Measurements from ENCODE around the gene NPB. TPM values are rescaled to one million over a fixed set of nuclear protein-coding genes. Genes with fewer than 3 reads are reported as not detected.

NPB gene
- total RNA-seq, 1 experiment from 2014 or later: 2.4 TPM

DNA sequence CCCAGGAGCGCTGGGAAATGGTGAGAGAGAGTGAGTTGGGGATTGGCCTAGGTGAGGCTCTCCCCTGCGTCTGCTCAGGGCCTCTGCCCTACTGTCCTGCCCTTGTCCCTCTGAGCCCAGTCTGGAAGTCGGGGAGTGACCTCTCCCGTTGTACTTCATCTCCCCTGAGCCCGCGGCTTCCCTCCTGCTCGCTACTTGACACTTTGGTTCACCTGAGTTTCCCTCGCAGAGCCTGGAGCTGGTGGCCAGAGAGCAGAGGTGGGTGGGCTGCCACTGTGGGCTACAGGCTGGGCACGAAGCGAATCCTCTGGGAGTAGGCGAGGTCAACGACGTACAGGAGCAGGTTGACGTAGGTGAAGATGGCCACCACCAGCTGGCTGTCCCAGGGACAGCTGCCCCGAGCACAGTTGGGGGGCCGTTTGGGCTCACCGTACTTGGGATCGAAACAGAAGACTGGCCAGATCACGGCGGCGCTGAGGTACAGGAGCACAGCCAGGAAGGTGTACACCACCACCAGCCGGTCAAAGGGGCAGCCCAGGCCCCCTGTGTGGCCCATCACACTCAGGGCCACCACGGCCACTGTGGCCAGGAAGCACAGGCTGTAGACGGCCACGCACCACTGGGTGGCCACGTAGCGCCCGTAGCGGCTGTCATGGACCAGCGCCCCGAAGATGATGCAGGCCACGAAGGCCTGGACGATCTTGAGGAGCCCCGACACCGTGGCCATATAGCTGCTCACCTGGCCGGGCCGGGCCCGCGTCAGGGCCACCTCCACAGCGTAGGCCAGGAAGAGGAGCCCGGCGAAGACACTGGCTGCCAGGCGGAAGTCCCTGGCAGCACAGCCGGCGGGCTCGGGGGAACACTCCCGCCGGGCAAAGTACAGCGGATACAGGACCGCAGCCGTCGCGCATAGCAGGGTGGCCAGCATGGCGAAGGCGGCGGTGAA is 38.8 kb downstream of the NPB start:
- DNase-seq (ENCODE audit: low spot score): no peak

DNA sequence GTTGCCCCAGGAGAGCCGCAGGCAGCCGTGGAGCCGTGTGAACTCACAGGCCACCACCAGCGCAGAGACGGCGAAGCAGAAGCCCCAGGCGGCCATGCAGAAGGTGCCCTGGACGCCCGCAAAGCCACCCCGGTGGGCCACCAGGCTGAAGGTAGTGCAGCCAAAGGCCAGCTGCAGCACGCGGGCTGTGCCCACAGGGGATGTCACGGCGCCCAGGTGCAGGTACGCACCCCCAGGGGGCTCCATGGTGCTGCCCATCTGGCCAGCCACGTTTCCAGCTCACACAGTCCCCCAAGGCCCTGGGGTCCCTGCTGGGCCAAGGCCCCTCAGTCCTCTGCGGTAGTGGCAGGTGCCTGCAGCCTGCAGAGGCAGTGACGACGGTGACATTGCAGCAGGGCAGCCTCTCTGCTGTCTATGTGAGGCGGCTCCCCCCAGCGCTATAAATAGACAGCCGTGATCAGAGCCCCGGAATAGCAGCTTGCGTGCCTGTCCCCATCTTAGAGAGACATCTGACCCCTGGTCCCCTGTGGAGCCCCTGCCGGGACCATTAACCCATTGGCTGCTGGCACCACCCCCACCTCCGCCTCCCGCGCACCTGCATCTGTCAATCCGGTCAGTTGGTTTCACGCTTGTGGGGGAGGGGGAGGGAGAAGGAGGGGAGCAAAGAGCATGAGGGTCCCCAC is 39.6 kb downstream of the NPB start:
- no peak for DNase-seq (ENCODE audit: low spot score)

DNA sequence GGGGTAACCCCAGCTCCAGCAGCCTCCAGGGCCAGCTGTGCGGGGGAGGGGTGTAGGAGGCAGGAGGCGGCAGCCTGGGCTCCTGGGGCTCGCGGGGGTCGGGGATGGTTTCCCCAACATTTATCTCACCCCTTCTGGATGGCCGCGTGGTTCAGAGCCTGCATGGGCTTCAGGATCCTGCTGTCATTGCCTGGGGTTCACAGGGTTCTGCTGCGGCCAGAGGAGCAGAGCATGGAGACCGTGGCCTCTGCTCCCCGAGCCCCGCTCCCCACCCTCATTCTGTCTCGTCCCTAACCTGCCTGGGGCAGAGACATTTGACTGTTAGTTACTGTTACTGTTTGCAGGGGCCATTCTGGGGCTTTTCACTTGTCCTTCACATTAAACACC is 40.1 kb downstream of the NPB start:
- DNase-seq (ENCODE audit: low spot score): no peak

DNA sequence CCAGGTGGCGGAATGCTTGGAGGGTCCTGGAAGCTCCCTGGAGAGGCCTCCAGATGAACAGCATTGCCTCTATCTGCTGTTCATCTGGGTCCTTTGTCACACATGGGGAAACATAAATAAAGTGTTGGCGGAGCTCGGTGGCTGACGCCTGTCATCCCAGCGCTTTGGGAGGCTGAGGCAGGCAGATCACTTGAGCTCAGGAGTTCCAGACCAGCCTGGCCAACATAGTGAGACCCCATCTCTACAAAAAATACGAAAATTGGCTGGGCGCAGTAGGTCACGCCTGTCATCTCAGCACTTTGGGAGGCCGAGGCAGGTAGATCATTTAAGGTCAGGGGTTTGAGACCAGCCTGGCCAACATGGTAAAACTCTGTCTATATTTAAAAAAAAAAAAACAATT is 42.8 kb downstream of the NPB start:
- no peak for DNase-seq (ENCODE audit: low spot score)

DNA sequence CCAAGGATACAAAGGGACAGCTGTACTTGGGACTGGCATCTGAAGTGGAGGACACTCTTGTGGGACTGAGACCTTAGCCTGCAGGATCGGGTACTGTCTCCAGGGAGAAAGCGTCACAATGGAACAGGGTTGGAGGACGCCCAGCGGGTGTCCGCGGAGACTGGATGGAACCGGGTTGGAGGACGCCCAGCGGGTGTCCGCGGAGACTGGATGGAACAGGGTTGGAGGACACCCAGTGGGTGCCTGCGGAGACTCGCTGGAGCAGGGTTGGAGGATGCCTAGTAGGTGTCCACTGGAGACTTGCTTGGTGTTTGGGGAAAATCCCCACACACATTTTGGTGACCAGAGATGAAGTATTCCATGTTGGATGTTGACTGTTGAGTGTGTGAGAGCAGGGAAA is 45.2 kb downstream of the NPB start, which contains the start of gene MYADML2:
Gene MYADML2 (minus strand): TSS at position 45 of the 400 bp plus-strand sequence. CDS start 5,492 bp downstream, outside the sequence.
- no peak for DNase-seq (ENCODE audit: low spot score)

DNA sequence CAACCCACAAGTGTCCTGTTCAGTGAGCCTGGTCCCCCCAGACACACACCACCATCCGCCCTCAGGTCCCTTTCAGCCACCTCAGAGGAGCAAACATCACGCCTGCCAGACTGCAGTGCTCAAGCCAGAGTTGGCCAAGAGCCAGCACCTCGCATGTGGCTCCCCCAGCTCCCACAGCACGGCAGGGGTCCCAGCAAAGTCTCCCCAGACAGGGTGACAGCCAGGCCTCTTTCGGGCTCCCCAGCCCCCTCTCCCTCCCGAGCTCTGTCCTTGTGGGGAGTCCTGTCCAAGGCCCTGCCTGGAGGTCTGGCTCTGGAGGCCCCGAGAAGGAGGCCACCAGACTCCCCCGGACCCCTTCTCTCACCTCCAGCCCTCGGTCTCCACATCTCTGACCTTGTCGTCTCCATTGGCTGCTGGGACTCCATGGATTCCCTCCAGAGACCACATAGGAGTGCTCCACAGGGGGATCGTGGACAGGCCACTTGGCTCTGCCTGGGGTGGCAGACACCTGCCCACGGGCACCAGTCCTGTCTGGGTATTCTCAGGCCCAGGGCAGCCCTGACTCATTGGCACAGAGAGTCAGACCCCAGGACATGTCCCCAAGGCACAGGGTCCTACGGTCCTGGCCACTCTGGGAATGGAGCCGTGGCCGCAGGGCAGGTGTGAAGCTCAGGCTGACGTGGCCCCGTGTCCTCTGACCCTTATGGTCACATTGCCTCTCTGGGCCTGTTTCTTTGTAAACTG is 46.8 kb downstream of the NPB start:
- DNase-seq (ENCODE audit: low spot score): no peak

DNA sequence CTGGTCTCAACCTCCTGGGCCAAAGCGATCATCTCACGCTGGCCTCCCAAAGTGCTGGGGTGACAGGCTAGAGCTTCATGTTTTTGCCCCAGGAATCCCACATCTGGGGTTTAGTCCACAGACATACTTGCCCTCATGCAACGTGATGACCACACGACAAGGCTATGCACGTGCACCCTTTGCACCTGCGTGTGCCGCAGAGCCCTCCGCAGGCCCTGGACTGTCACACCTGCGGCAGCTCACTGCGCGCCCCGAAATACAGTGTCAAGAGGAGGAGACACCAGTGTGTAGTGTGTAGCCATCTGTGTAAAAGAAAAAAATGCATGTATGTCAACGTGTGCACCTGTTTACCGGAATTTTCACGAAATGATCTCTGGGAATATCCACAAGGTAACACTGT is 48.5 kb downstream of the NPB start:
- no peak for DNase-seq (ENCODE audit: low spot score)

DNA sequence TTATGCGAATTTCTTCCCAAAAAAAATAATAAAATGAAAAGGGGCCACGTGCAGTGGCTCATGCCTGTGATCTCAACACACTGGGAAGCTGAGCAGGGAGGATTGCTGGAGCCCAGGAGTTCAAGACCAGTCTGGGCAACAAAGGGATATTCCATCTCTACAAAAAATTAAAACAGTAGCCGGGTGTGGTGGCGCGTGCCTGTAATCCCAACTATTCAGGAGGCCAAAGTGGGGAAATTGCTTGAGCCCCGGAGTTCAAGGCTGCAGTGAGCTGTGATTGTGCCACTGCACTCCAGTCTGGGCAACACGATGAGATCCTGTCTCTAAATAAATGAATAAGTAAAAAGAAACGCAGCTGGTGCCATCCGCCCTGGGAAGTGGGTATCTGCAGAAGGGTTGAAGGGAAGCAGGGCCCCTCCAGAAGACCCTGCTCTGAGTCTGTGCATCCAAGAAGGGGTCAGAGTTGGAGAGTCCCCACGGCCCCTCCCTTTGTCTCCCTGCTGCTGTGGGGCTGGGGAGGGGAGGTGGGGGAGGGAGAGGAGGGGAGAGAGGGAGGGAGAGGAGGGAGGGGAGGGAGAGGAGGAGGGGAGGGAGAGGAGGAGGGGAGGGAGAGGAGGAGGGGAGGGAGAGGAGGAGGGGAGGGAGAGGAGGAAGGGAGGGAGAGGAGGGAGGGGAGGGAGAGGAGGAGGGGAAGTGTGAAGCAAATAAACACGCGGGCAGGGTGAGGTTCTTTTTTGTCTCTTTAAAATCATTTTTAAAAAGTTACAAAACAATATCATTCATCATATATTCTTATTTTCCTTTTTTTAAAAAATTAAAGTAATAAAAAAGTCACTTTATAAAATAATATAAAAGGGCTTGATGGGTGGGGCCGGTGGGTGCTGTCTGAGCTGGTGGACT is 50.0 kb downstream of the NPB start:
- no peak for DNase-seq (ENCODE audit: low spot score)

Other genes starting within 250 kb of the NPB start
- gene PDE6G, start 245.7 kb upstream of the NPB start, total RNA-seq (2014; rRNA removed; shearing (Covaris generic)): 0.68 TPM in 1 of 2 replicates, not detected in the other
- 97.8 and 104 TPM in 2 replicates for gene OXLD1, start 235.6 kb upstream of the NPB start, total RNA-seq (2014; rRNA removed; shearing (Covaris generic))
- gene CCDC137, start 235.5 kb upstream of the NPB start, total RNA-seq (2014; rRNA removed; shearing (Covaris generic)): 33.8 and 33.9 TPM in 2 replicates
- 36.5 and 39.7 TPM in 2 replicates for gene ARL16, start 218.4 kb upstream of the NPB start, total RNA-seq (2014; rRNA removed; shearing (Covaris generic))
- 177 and 183 TPM in 2 replicates for gene HGS, start 218.2 kb upstream of the NPB start, total RNA-seq (2014; rRNA removed; shearing (Covaris generic))
- 72.5 and 88.4 TPM in 2 replicates for gene MRPL12, start 198.9 kb upstream of the NPB start, total RNA-seq (2014; rRNA removed; shearing (Covaris generic))
- gene SLC25A10, start 190.0 kb upstream of the NPB start, total RNA-seq (2014; rRNA removed; shearing (Covaris generic)): 199 and 209 TPM in 2 replicates
- gene GCGR, start 98.1 kb upstream of the NPB start, total RNA-seq (2014; rRNA removed; shearing (Covaris generic)): 0.71 and 2.2 TPM in 2 replicates
- gene MCRIP1, start 68.9 kb upstream of the NPB start, total RNA-seq (2014; rRNA removed; shearing (Covaris generic)): 159 and 160 TPM in 2 replicates
- gene PPP1R27, start 67.2 kb upstream of the NPB start, total RNA-seq (2014; rRNA removed; shearing (Covaris generic)): 2.4 and 3.0 TPM in 2 replicates
- 1,172 and 1,253 TPM in 2 replicates for gene P4HB, start 41.7 kb upstream of the NPB start, total RNA-seq (2014; rRNA removed; shearing (Covaris generic))
- gene ARHGDIA, start 30.9 kb upstream of the NPB start, total RNA-seq (2014; rRNA removed; shearing (Covaris generic)): 312 and 331 TPM in 2 replicates
- gene ALYREF, start 10.7 kb upstream of the NPB start, total RNA-seq (2014; rRNA removed; shearing (Covaris generic)): 482 and 502 TPM in 2 replicates
- 222 and 256 TPM in 2 replicates for gene ANAPC11, start 10.5 kb upstream of the NPB start, total RNA-seq (2014; rRNA removed; shearing (Covaris generic))
- 163 and 167 TPM in 2 replicates for gene PCYT2, start 9.2 kb downstream of the NPB start, total RNA-seq (2014; rRNA removed; shearing (Covaris generic))
- gene SIRT7, start 15.9 kb downstream of the NPB start, total RNA-seq (2014; rRNA removed; shearing (Covaris generic)): 101 and 121 TPM in 2 replicates
- 42.8 and 45.5 TPM in 2 replicates for gene MAFG, start 25.5 kb downstream of the NPB start, total RNA-seq (2014; rRNA removed; shearing (Covaris generic))
- 255 and 273 TPM in 2 replicates for gene PYCR1, start 35.1 kb downstream of the NPB start, total RNA-seq (2014; rRNA removed; shearing (Covaris generic))
- gene MYADML2, start 45.0 kb downstream of the NPB start, total RNA-seq (2014; rRNA removed; shearing (Covaris generic)): not detected in 2 replicates
- 1.3 and 2.0 TPM in 2 replicates for gene NOTUM, start 58.9 kb downstream of the NPB start, total RNA-seq (2014; rRNA removed; shearing (Covaris generic))
- gene ASPSCR1, start 75.4 kb downstream of the NPB start, total RNA-seq (2014; rRNA removed; shearing (Covaris generic)): 66.6 and 85.0 TPM in 2 replicates
- 297 and 339 TPM in 2 replicates for gene CENPX, start 120.6 kb downstream of the NPB start, total RNA-seq (2014; rRNA removed; shearing (Covaris generic))
- 83.2 and 88.4 TPM in 2 replicates for gene LRRC45, start 121.1 kb downstream of the NPB start, total RNA-seq (2014; rRNA removed; shearing (Covaris generic))
- gene RAC3, start 129.4 kb downstream of the NPB start, total RNA-seq (2014; rRNA removed; shearing (Covaris generic)): 68.7 and 71.3 TPM in 2 replicates
- 167 and 221 TPM in 2 replicates for gene DCXR, start 135.5 kb downstream of the NPB start, total RNA-seq (2014; rRNA removed; shearing (Covaris generic))
- gene RFNG, start 149.6 kb downstream of the NPB start, total RNA-seq (2014; rRNA removed; shearing (Covaris generic)): 49.5 and 52.6 TPM in 2 replicates
- 281 and 295 TPM in 2 replicates for gene GPS1, start 149.7 kb downstream of the NPB start, total RNA-seq (2014; rRNA removed; shearing (Covaris generic))
- 320 and 339 TPM in 2 replicates for gene DUS1L, start 163.6 kb downstream of the NPB start, total RNA-seq (2014; rRNA removed; shearing (Covaris generic))
- gene FASN, start 196.0 kb downstream of the NPB start, total RNA-seq (2014; rRNA removed; shearing (Covaris generic)): 477 and 592 TPM in 2 replicates

Data from HT-29 (cell line).